Left ventricle myocardium inferior (tissue), 1 donor: ENCODE results near the gene SEZ6L2. TPM values are rescaled to one million over a fixed set of nuclear protein-coding genes. Genes with fewer than 3 reads are reported as not detected.

Source experiments
- DNase-seq: peaks from one replicate; pipeline ENCODE4 v3.0.0-alpha.2; 2020
- H3K27ac ChIP-seq: fragments of 200-600 bp; replicated peaks from 2 replicates; pipeline ENCODE4 v1.8.0; 2021
- H3K27me3 ChIP-seq: fragments of 200-600 bp; 2 replicates; pipeline ENCODE4 v1.8.0; 2021; ENCODE audit warnings: low read depth
- H3K36me3 ChIP-seq: fragments of 200-600 bp; 2 replicates; pipeline ENCODE4 v1.8.0; 2021
- H3K4me1 ChIP-seq: fragments of 200-600 bp; 2 replicates; pipeline ENCODE4 v1.8.0; 2021
- H3K4me3 ChIP-seq: fragments of 200-600 bp; 2 replicates; pipeline ENCODE4 v1.8.0; 2021; ENCODE audit warnings: mild to moderate bottlenecking, moderate library complexity
- H3K9me3 ChIP-seq: fragments of 200-600 bp; replicated peaks from 2 replicates; pipeline ENCODE4 v1.8.0; 2021
- CTCF ChIP-seq: fragments of 200-600 bp; IDR thresholded peaks from 2 replicates; pipeline ENCODE4 v1.8.0; 2021; ENCODE audit warnings: antibody characterized with exemption, mild to moderate bottlenecking, borderline replicate concordance
- intact Hi-C: fragments of 100-400 bp; cut with micrococcal nuclease; formaldehyde crosslinking; loops from one replicate; pipeline ENCODE4 v1.11.0; 2022
- total RNA-seq: library from RNA; stranded (reverse); fragmentation: NEBNext Ultra II Directional; extraction: Animal tissue kit (Norgen Biotek cat#: 25700); gene quantifications from one replicate; pipeline ENCODE4 v1.2.1, GENCODE V29; 2021
- donor health status: DM: no; HTN: yes; CAD: no; lungs with severe emphysema.

Gene SEZ6L2
- total RNA-seq, 1 donor from 2014 or later = 0.38 TPM

- DNase-seq = no peak
- intact Hi-C loops = no loop called here
- no peak overlapping the region for H3K4me3 ChIP-seq
Measured at GRCh38 chr16:29857133-29857760, 42.1 kb downstream of the SEZ6L2 start.

GRCh38 chr16:29854520-29855100 is 44.7 kb downstream of the SEZ6L2 start:
- H3K27ac ChIP-seq = no peak overlapping the region

More at GRCh38 chr16:29857133-29857760, 42.1 kb downstream of the SEZ6L2 start:
- Histone ChIP-seq H3K36me3 (peaks cover 33% of the 10 kb centered on the region), H3K27ac (no peak overlapping the region), H3K4me1 (peaks cover 34% of the 10 kb centered on the region), H3K27me3 (no peaks in the 10 kb centered on the region), H3K9me3 (no peaks in the 10 kb centered on the region)
- no peak for TF ChIP-seq CTCF

GRCh38 chr16:29852654-29853053 is 46.7 kb downstream of the SEZ6L2 start:
- no peak for DNase-seq
- Histone ChIP-seq H3K27me3 (no peaks in the 10 kb centered on the region), H3K27ac (peak overlapping the region; percentile 70), H3K4me3 (peak overlapping the region; percentile 18), H3K36me3 (peaks cover 3% of the 10 kb centered on the region), H3K4me1 (peaks cover 23% of the 10 kb centered on the region), H3K9me3 (no peaks in the 10 kb centered on the region)
- intact Hi-C loops = no loop called here
- TF ChIP-seq CTCF = no peak

More at GRCh38 chr16:29854520-29855100, 44.7 kb downstream of the SEZ6L2 start:
- Histone ChIP-seq H3K4me1 (peaks cover 18% of the 10 kb centered on the region), H3K4me3 (no peak overlapping the region), H3K36me3 (peaks cover 15% of the 10 kb centered on the region), H3K27me3 (no peaks in the 10 kb centered on the region), H3K9me3 (no peaks in the 10 kb centered on the region)
- no peak for DNase-seq
- intact Hi-C loops = no loop called here
- no peak for TF ChIP-seq CTCF

- Histone ChIP-seq H3K4me3 (no peak overlapping the region), H3K27ac (no peak overlapping the region), H3K9me3 (no peaks in the 10 kb centered on the region), H3K36me3 (peaks cover 19% of the 10 kb centered on the region), H3K4me1 (peaks cover 23% of the 10 kb centered on the region), H3K27me3 (no peaks in the 10 kb centered on the region)
- intact Hi-C loops = no loop called here
- TF ChIP-seq CTCF = no peak
- no peak for DNase-seq
Measured at GRCh38 chr16:29850998-29851397, 48.4 kb downstream of the SEZ6L2 start.

GRCh38 chr16:29849505-29849904 is 49.8 kb downstream of the SEZ6L2 start:
- Histone ChIP-seq H3K36me3 (peaks cover 34% of the 10 kb centered on the region), H3K27me3 (no peaks in the 10 kb centered on the region), H3K4me1 (peaks cover 16% of the 10 kb centered on the region), H3K4me3 (no peak overlapping the region), H3K9me3 (no peaks in the 10 kb centered on the region), H3K27ac (peak overlapping the region; percentile 5)
- intact Hi-C loops = no loop called here
- no peak for TF ChIP-seq CTCF
- DNase-seq = no peak
